Measurements from ENCODE around the gene C5.

C5 gene

GRCh38 chr9:120924698-120925534, 125.2 kb downstream of the C5 start:
- no peak for DNase-seq (ENCODE audit: low spot score)

- no peak for DNase-seq (ENCODE audit: low spot score)
These were observed 126.3 kb downstream of the C5 start for GRCh38 chr9:120923620-120924328.

GRCh38 chr9:120922404-120923195, 127.5 kb downstream of the C5 start:
- no peak for DNase-seq (ENCODE audit: low spot score)

GRCh38 chr9:120921661-120922181, 128.4 kb downstream of the C5 start:
- no peak for DNase-seq (ENCODE audit: low spot score)

GRCh38 chr9:120920806-120921178, 129.3 kb downstream of the C5 start:
- no peak for DNase-seq (ENCODE audit: low spot score)

- DNase-seq (ENCODE audit: low spot score) = no peak
These were observed 130.0 kb downstream of the C5 start for GRCh38 chr9:120919843-120920805.

GRCh38 chr9:120918931-120919842, 130.9 kb downstream of the C5 start:
- DNase-seq (ENCODE audit: low spot score) = no peak

- DNase-seq (ENCODE audit: low spot score) = no peak
These were observed 131.9 kb downstream of the C5 start for GRCh38 chr9:120917929-120918762.

- no peak for DNase-seq (ENCODE audit: low spot score)
These were observed 132.8 kb downstream of the C5 start for GRCh38 chr9:120916991-120917880.

- DNase-seq (ENCODE audit: low spot score) = peak; percentile 50
These were observed 133.5 kb downstream of the C5 start for GRCh38 chr9:120916588-120916987.

GRCh38 chr9:120915854-120916470, 134.1 kb downstream of the C5 start:
- DNase-seq (ENCODE audit: low spot score) = peak; percentile 63

- DNase-seq (ENCODE audit: low spot score) = no peak
These were observed 135.1 kb downstream of the C5 start for GRCh38 chr9:120914953-120915352.

GRCh38 chr9:120914396-120914795, 135.7 kb downstream of the C5 start:
- peak; percentile 92 for DNase-seq (ENCODE audit: low spot score)

GRCh38 chr9:120913647-120914264, 136.3 kb downstream of the C5 start:
- DNase-seq (ENCODE audit: low spot score) = no peak

- no peak for DNase-seq (ENCODE audit: low spot score)
These were observed 137.0 kb downstream of the C5 start for GRCh38 chr9:120912958-120913646.

- no peak for DNase-seq (ENCODE audit: low spot score)
These were observed 138.7 kb downstream of the C5 start for GRCh38 chr9:120911295-120911837.
